ENCODE results near the gene ANO3. TPM values are rescaled to one million over a fixed set of nuclear protein-coding genes. Genes with fewer than 3 reads are reported as not detected.

The ANO3 gene
- total RNA-seq, 1 experiment from 2014 or later: not detected

DNA sequence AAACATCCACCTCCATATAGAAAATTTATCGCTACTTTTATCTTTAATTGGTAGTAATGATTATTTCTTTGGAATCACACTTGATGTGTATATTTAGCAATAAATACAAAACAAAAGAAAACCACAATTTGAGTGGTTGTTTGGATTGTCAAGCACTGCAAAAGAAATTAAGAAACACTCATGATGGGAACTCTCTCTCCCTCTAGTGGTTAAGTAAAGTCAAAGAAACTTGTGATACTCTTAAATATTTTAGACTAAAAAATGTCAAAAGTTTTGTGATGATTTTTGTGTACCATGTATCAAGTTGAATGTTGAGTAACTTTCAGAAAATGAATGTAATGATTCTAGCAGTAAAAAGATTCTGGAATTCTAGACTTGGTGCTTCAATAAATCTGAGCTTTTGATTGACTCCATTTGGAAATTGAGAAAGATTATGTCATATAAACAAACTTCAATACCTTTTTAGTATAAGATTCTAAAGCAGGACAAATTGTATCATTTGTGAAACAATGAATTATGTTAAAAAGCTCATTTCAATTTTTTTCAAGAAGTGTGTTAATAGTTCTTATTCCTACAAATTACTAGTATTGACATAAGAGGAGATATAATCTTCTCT is 219.4 kb downstream of the ANO3 start:
- Histone ChIP-seq H4K20me1 (ENCODE audit: insufficient read depth, low read depth, low read length) (no peaks in the 10 kb centered on the region), H3K9me2 (replicated peaks; ENCODE audit: insufficient read depth, low read length) (no peaks in the 10 kb centered on the region), H3K27me3 (ENCODE audit: low read length) (no peaks in the 10 kb centered on the region), H3K9me3 (ENCODE audit: low read length) (no peaks in the 10 kb centered on the region), H3K9ac (ENCODE audit: low read length) (no peak overlapping the region), H3K27ac (ENCODE audit: low read length) (no peak overlapping the region), H3K79me2 (ENCODE audit: low read length) (no peaks in the 10 kb centered on the region), H3K4me3 (ENCODE audit: low read length) (no peak overlapping the region), H3K4me1 (ENCODE audit: low read length) (no peaks in the 10 kb centered on the region), H2AFZ (ENCODE audit: low read length) (no peak overlapping the region), H3K4me2 (ENCODE audit: low read depth, low read length, poor library complexity, severe bottlenecking) (no peak overlapping the region), H3K36me3 (ENCODE audit: insufficient read depth, low read length) (no peaks in the 10 kb centered on the region)
- DNase-seq: no peak

DNA sequence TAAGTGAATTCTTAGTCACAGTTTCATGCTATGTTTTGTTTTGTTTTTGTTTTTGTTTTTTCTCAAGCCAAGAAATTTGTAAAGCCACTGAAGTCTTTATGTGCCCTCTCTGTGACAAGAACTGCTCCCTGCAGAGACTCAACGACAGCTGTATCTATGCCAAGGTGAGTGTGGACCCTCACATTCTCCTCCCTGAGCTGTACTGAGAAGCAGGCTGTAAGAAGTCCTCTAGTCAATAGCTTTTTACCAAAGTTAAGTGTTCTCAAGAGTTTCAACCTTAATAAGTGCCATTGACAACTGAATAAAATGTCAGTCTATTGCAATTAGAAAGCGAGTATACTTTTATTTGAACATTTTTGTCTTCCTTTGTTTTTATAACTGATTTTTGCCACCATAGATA is 221.3 kb downstream of the ANO3 start:
- H3K4me1 ChIP-seq (ENCODE audit: low read length): no peaks in the 10 kb centered on the region
- H3K79me2 ChIP-seq (ENCODE audit: low read length): no peaks in the 10 kb centered on the region
- DNase-seq: no peak
- no peak overlapping the region for H3K4me2 ChIP-seq (ENCODE audit: low read depth, low read length, poor library complexity, severe bottlenecking)
- no peaks in the 10 kb centered on the region for H3K27me3 ChIP-seq (ENCODE audit: low read length)
- no peak overlapping the region for H3K4me3 ChIP-seq (ENCODE audit: low read length)
- no peaks in the 10 kb centered on the region for H4K20me1 ChIP-seq (ENCODE audit: insufficient read depth, low read depth, low read length)
- H3K9me2 ChIP-seq (replicated peaks; ENCODE audit: insufficient read depth, low read length): no peaks in the 10 kb centered on the region
- H3K27ac ChIP-seq (ENCODE audit: low read length): no peak overlapping the region
- H2AFZ ChIP-seq (ENCODE audit: low read length): no peak overlapping the region
- H3K9me3 ChIP-seq (ENCODE audit: low read length): no peaks in the 10 kb centered on the region
- H3K9ac ChIP-seq (ENCODE audit: low read length): no peak overlapping the region
- no peaks in the 10 kb centered on the region for H3K36me3 ChIP-seq (ENCODE audit: insufficient read depth, low read length)

DNA sequence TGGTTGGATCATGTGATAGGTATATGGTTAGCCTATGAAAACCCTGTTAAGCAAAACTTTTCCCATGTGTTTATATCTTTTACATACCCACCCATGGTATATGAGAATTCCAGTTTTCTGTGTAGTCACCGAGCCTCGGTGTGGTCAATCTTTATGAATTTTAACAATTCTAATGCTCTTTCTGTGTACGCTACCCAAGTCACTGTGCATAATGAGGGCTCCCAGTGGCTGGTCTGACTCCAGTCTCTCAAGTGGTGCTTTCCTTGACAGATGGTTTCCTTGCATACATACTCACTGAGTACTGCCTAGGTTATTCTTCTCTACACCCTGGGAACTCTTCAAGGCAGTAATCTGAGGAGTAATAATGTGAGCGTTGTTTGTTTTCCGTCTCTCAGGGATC is 222.5 kb downstream of the ANO3 start:
- Histone ChIP-seq H3K36me3 (ENCODE audit: insufficient read depth, low read length) (no peaks in the 10 kb centered on the region), H3K4me2 (ENCODE audit: low read depth, low read length, poor library complexity, severe bottlenecking) (no peak overlapping the region), H2AFZ (ENCODE audit: low read length) (no peak overlapping the region), H3K9me2 (replicated peaks; ENCODE audit: insufficient read depth, low read length) (no peaks in the 10 kb centered on the region), H3K4me3 (ENCODE audit: low read length) (no peak overlapping the region), H3K4me1 (ENCODE audit: low read length) (no peaks in the 10 kb centered on the region), H3K27ac (ENCODE audit: low read length) (no peak overlapping the region), H4K20me1 (ENCODE audit: insufficient read depth, low read depth, low read length) (no peaks in the 10 kb centered on the region), H3K9ac (ENCODE audit: low read length) (no peak overlapping the region), H3K79me2 (ENCODE audit: low read length) (no peaks in the 10 kb centered on the region), H3K9me3 (ENCODE audit: low read length) (no peaks in the 10 kb centered on the region), H3K27me3 (ENCODE audit: low read length) (no peaks in the 10 kb centered on the region)
- no peak for DNase-seq

DNA sequence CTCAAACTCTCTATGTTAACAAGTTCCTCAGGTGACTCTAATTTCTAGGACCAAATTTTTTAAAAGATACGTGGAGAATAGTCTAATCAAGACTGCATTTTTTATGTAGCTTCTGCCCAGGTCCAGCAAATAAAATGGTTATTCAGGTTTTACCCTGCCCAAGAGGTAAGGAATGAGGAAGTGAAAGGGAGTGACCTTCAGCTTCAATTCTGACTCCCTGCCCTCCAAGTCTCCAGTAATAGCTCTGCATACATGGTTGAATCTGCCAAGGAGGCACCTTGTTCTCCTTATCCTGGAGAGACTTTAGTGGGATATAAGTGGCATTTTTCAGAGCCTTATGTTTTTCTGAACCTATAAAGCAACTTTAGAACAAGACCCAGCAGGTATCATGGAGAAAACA is 224.7 kb downstream of the ANO3 start:
- no peak overlapping the region for H2AFZ ChIP-seq (ENCODE audit: low read length)
- H4K20me1 ChIP-seq (ENCODE audit: insufficient read depth, low read depth, low read length): no peaks in the 10 kb centered on the region
- no peak overlapping the region for H3K27ac ChIP-seq (ENCODE audit: low read length)
- no peaks in the 10 kb centered on the region for H3K27me3 ChIP-seq (ENCODE audit: low read length)
- no peak overlapping the region for H3K4me2 ChIP-seq (ENCODE audit: low read depth, low read length, poor library complexity, severe bottlenecking)
- no peak for DNase-seq
- no peak overlapping the region for H3K9ac ChIP-seq (ENCODE audit: low read length)
- H3K9me3 ChIP-seq (ENCODE audit: low read length): no peaks in the 10 kb centered on the region
- no peaks in the 10 kb centered on the region for H3K36me3 ChIP-seq (ENCODE audit: insufficient read depth, low read length)
- H3K79me2 ChIP-seq (ENCODE audit: low read length): no peaks in the 10 kb centered on the region
- no peaks in the 10 kb centered on the region for H3K4me1 ChIP-seq (ENCODE audit: low read length)
- H3K9me2 ChIP-seq (replicated peaks; ENCODE audit: insufficient read depth, low read length): no peaks in the 10 kb centered on the region
- no peak overlapping the region for H3K4me3 ChIP-seq (ENCODE audit: low read length)

DNA sequence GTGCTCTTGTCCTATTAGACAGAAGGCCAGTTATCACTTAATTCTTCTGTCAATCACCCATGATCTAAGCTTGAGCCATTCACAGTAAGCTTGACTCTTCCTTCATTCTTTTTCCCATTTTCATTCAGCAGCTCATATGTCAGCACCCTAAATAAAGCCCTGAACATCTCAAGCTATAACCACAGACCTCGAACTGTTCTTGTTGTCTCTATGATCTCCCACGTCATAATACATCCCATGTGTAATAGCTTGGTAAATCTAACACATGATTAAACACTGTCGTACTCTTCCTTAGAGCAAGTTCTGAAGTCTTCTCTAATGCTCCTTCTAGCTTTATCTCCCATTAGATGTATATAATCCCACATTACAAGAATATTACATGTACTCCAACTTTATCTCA is 225.7 kb downstream of the ANO3 start:
- H3K4me3 ChIP-seq (ENCODE audit: low read length): no peak overlapping the region
- no peaks in the 10 kb centered on the region for H3K9me2 ChIP-seq (replicated peaks; ENCODE audit: insufficient read depth, low read length)
- no peaks in the 10 kb centered on the region for H3K36me3 ChIP-seq (ENCODE audit: insufficient read depth, low read length)
- no peaks in the 10 kb centered on the region for H3K27me3 ChIP-seq (ENCODE audit: low read length)
- no peak for DNase-seq
- no peak overlapping the region for H3K4me2 ChIP-seq (ENCODE audit: low read depth, low read length, poor library complexity, severe bottlenecking)
- no peaks in the 10 kb centered on the region for H3K4me1 ChIP-seq (ENCODE audit: low read length)
- no peaks in the 10 kb centered on the region for H3K79me2 ChIP-seq (ENCODE audit: low read length)
- no peaks in the 10 kb centered on the region for H3K9me3 ChIP-seq (ENCODE audit: low read length)
- H4K20me1 ChIP-seq (ENCODE audit: insufficient read depth, low read depth, low read length): no peaks in the 10 kb centered on the region
- no peak overlapping the region for H2AFZ ChIP-seq (ENCODE audit: low read length)
- no peak overlapping the region for H3K27ac ChIP-seq (ENCODE audit: low read length)
- H3K9ac ChIP-seq (ENCODE audit: low read length): no peak overlapping the region

DNA sequence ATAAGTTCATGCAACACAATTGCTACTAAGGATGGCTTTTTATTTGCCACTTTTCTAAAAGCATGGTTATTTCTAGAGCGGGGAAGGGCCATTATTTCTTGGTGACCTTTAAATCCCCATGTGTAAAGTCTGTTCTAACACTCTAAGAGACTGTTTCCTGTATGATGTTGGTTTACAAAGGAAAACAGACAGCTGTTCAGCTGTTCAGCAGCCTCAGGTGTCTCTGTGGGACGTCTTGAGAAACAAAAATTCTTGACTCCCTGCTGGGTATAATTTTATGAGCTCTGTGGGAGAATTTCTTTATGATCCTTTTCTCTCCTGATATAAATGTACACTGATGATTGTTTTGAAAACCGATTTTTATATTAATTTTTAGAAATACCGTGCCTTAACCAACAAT is 226.3 kb downstream of the ANO3 start:
- no peaks in the 10 kb centered on the region for H3K79me2 ChIP-seq (ENCODE audit: low read length)
- H3K9me2 ChIP-seq (replicated peaks; ENCODE audit: insufficient read depth, low read length): no peaks in the 10 kb centered on the region
- H3K4me3 ChIP-seq (ENCODE audit: low read length): no peak overlapping the region
- H3K27me3 ChIP-seq (ENCODE audit: low read length): no peaks in the 10 kb centered on the region
- DNase-seq: no peak
- H3K4me2 ChIP-seq (ENCODE audit: low read depth, low read length, poor library complexity, severe bottlenecking): no peak overlapping the region
- H3K9ac ChIP-seq (ENCODE audit: low read length): no peak overlapping the region
- no peaks in the 10 kb centered on the region for H4K20me1 ChIP-seq (ENCODE audit: insufficient read depth, low read depth, low read length)
- no peaks in the 10 kb centered on the region for H3K4me1 ChIP-seq (ENCODE audit: low read length)
- H3K27ac ChIP-seq (ENCODE audit: low read length): no peak overlapping the region
- H3K36me3 ChIP-seq (ENCODE audit: insufficient read depth, low read length): no peaks in the 10 kb centered on the region
- no peak overlapping the region for H2AFZ ChIP-seq (ENCODE audit: low read length)
- no peaks in the 10 kb centered on the region for H3K9me3 ChIP-seq (ENCODE audit: low read length)

DNA sequence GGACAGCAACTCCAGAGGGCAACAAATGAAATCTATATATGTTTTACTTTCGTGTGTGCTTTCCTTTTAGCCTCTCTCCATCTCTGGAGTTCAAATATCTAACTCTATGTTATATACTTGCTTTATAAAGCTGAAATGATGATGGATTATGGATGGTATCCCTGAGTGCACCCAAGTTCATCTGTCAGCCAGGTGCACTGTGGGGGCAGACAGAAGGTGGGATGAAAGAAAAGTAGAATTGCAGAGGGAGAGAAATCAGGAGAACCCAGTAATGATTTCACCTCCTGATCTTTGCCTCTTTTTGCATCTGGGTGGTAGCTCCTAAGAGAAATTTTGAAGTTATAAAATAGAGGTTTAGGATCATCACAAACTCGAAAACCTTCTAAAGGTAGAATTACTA is 237.7 kb downstream of the ANO3 start:
- Histone ChIP-seq H4K20me1 (ENCODE audit: insufficient read depth, low read depth, low read length) (no peaks in the 10 kb centered on the region), H3K9me3 (ENCODE audit: low read length) (no peaks in the 10 kb centered on the region), H3K27ac (ENCODE audit: low read length) (no peak overlapping the region), H3K27me3 (ENCODE audit: low read length) (no peaks in the 10 kb centered on the region), H3K9ac (ENCODE audit: low read length) (no peak overlapping the region), H3K4me2 (ENCODE audit: low read depth, low read length, poor library complexity, severe bottlenecking) (no peak overlapping the region), H3K4me1 (ENCODE audit: low read length) (no peaks in the 10 kb centered on the region), H3K9me2 (replicated peaks; ENCODE audit: insufficient read depth, low read length) (no peaks in the 10 kb centered on the region), H3K4me3 (ENCODE audit: low read length) (no peak overlapping the region), H3K79me2 (ENCODE audit: low read length) (no peaks in the 10 kb centered on the region), H2AFZ (ENCODE audit: low read length) (no peak overlapping the region), H3K36me3 (ENCODE audit: insufficient read depth, low read length) (no peaks in the 10 kb centered on the region)
- no peak for DNase-seq

DNA sequence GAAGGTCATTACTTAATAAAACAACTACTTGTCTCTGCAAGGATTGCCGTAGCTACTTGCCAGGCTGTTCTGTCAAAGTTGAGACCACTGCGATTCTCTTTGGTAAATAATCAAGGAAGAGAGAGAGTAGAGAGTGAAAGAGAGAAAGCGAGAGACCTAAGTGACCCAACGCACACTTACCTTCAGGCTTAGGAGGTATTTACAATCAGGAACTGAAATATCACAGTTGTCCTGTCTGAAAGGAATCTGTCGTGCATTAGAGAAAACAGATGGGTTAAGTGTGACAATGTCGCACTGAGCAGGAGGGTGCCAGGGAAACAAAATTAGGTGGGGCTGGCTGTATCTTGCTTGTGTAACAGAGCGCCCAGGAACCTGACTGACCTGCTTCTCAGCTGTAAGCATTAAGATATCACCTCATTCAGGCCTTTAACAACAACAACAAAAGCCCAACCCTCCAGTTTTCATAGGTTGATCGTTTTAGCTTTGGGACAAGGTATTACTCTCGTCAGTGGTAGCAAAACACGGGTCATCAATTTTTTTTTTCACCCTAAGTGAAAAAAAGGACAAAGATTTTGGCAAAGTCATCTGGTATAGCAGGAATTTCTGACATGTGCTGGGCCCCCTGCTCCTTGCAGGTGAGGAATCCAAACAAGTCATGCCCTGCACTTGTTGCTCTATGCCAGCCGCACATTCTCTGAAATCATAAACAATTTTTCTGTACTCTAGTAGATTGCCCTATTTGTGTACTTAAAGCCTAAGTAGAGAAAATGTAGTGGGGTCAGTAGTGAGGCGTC is 240.1 kb downstream of the ANO3 start, which contains the start of gene MUC15:
Gene MUC15 (minus strand): TSS at position 403 of the 794 bp plus-strand sequence. CDS start 5,169 bp downstream, outside the sequence.
- Histone ChIP-seq H3K4me2 (ENCODE audit: low read depth, low read length, poor library complexity, severe bottlenecking) (no peak within 1 kb of the TSS), H3K79me2 (ENCODE audit: low read length) (no peaks in the 10 kb centered on the region), H3K4me3 (ENCODE audit: low read length) (no peak within 1 kb of the TSS), H3K9me2 (replicated peaks; ENCODE audit: insufficient read depth, low read length) (no peaks in the 10 kb centered on the region), H3K36me3 (ENCODE audit: insufficient read depth, low read length) (no peaks in the 10 kb centered on the region), H3K9me3 (ENCODE audit: low read length) (no peaks in the 10 kb centered on the region), H4K20me1 (ENCODE audit: insufficient read depth, low read depth, low read length) (no peaks in the 10 kb centered on the region), H3K4me1 (ENCODE audit: low read length) (no peaks in the 10 kb centered on the region), H3K9ac (ENCODE audit: low read length) (no peak within 1 kb of the TSS), H2AFZ (ENCODE audit: low read length) (no peak within 1 kb of the TSS), H3K27me3 (ENCODE audit: low read length) (no peaks in the 10 kb centered on the region), H3K27ac (ENCODE audit: low read length) (no peak within 1 kb of the TSS)
- no peak for DNase-seq

Data from Karpas-422 (cell line).